RWPE2 (cell line): ENCODE data around the gene SCLY.

ENCODE experiments used
- ATAC-seq: fragments of 200-7000 bp; cut with Tn5 transposase; 3 replicates; pipeline ENCODE4 v1.9.1; 2021; ENCODE audit warnings: low read depth
- DNase-seq: peaks from one replicate; pipeline ENCODE4 v3.0.0-alpha.2; 2020; ENCODE audit warnings: low spot score
- H3K27ac ChIP-seq: fragments of 450-650 bp; 2 replicates; pipeline ENCODE4 v1.5.1; 2017; ENCODE audit warnings: mild to moderate bottlenecking; ENCODE audit not compliant: poor library complexity, severe bottlenecking
- H3K27me3 ChIP-seq: fragments of 250-450 bp; sonication (Bioruptor Pico); 2 replicates; pipeline ENCODE4 v1.5.1; 2021; ENCODE audit warnings: mild to moderate bottlenecking, moderate library complexity; ENCODE audit not compliant: insufficient read depth, poor library complexity, severe bottlenecking
- H3K36me3 ChIP-seq: fragments of 250-450 bp; sonication (Bioruptor Pico); 2 replicates; pipeline ENCODE4 v1.5.1; 2020; ENCODE audit warnings: low read depth, mild to moderate bottlenecking, moderate library complexity
- H3K4me1 ChIP-seq: fragments of 250-450 bp; sonication (Bioruptor Pico); 2 replicates; pipeline ENCODE4 v1.5.1; 2021; ENCODE audit warnings: mild to moderate bottlenecking, moderate library complexity; ENCODE audit not compliant: insufficient read depth, poor library complexity, severe bottlenecking
- H3K4me3 ChIP-seq: fragments of 250-450 bp; sonication (Bioruptor Pico); 2 replicates; pipeline ENCODE4 v1.5.1; 2021; ENCODE audit warnings: mild to moderate bottlenecking, moderate library complexity; ENCODE audit not compliant: severe bottlenecking
- H3K9me3 ChIP-seq: fragments of 250-450 bp; sonication (Bioruptor Pico); 2 replicates; pipeline ENCODE4 v1.5.1; 2021; ENCODE audit warnings: mild to moderate bottlenecking, moderate library complexity; ENCODE audit not compliant: severe bottlenecking
- TF ChIP-seq, protein P1 (sequence below): fragments of 450-650 bp; IDR thresholded peaks from one replicate; pipeline ENCODE4 v1.5.1; 2017; ENCODE audit warnings: mild to moderate bottlenecking, moderate library complexity; ENCODE audit not compliant: poor library complexity, severe bottlenecking

The SCLY gene

DNA sequence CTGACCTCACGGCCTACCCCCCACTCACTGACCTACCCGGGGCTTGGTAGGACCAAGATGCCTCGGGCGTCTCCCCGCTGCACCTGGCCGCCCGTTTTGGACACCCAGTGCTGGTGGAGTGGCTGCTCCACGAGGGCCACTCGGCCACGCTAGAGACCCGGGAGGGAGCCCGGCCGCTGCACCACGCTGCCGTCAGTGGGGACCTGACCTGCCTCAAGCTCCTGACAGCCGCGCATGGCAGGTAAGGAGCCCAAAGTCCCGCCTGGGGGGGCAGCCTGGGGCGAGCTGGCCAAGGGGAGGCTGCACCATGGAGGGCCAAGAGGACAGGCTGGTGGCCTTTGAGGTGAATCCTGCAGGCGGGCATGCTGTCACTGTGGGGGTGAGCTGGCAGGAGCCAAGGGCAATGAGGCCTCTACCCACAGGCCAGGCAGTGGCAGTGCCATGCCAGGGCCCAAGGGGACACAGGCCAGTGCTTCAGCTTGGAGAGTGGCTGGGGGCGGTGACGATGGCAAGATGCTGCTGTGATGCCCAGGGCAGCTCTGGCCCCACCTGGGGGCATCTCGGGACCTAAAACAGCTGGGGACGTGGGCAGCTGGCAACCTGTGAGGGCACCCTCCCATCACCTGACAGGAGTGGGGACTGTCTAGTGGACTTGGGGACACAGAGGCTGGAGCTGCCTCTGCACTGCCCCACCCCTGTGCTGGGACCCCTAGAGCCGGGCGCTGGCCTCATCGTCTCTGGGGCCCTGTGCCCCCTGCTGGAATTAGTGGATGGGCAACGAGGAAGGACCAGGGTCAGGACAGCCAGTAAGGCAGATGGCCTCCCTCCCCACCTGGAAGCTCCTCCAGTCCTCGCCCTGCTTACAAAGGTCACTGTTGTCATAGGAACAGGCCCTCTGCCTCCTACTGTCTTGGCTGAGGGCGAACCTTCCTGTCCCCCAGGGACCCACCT lies 41.4 kb downstream of the SCLY start:
- no peaks in the 10 kb centered on the region for H3K27me3 ChIP-seq
- H3K4me1 ChIP-seq = no peaks in the 10 kb centered on the region
- ATAC-seq = no peak
- no peak overlapping the region for H3K4me3 ChIP-seq
- TF ChIP-seq, protein P1, sequence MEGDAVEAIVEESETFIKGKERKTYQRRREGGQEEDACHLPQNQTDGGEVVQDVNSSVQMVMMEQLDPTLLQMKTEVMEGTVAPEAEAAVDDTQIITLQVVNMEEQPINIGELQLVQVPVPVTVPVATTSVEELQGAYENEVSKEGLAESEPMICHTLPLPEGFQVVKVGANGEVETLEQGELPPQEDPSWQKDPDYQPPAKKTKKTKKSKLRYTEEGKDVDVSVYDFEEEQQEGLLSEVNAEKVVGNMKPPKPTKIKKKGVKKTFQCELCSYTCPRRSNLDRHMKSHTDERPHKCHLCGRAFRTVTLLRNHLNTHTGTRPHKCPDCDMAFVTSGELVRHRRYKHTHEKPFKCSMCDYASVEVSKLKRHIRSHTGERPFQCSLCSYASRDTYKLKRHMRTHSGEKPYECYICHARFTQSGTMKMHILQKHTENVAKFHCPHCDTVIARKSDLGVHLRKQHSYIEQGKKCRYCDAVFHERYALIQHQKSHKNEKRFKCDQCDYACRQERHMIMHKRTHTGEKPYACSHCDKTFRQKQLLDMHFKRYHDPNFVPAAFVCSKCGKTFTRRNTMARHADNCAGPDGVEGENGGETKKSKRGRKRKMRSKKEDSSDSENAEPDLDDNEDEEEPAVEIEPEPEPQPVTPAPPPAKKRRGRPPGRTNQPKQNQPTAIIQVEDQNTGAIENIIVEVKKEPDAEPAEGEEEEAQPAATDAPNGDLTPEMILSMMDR = no peak
- H3K9me3 ChIP-seq = no peaks in the 10 kb centered on the region
- peak; percentile 63 for DNase-seq
- no peaks in the 10 kb centered on the region for H3K36me3 ChIP-seq
- H3K27ac ChIP-seq = no peak overlapping the region

DNA sequence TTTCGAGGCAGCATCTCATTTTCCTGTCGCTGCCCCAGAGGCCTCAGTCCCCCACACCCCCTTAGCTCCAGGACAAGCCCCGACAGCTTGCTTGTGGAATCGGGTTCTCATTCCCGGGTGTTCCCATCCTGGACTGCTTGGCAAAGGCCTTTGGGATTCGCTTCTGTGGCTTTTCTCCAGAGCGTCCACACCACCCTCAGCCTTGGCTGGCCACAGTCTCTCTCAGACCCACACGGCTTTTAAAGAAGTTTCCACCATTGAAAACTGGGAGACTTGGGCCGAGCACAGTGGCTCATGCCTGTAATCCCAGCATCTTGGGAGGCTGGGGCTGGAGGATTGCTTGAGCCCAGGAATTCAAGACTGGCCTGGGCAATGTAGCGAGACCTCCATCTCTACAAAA lies 42.1 kb downstream of the SCLY start:
- no peak overlapping the region for H3K27ac ChIP-seq
- ATAC-seq (no peak), DNase-seq (peak; percentile 29)
- TF ChIP-seq, protein P1 = no peak
- no peaks in the 10 kb centered on the region for H3K27me3 ChIP-seq
- H3K4me1 ChIP-seq = no peaks in the 10 kb centered on the region
- H3K9me3 ChIP-seq = no peaks in the 10 kb centered on the region
- no peak overlapping the region for H3K4me3 ChIP-seq
- no peaks in the 10 kb centered on the region for H3K36me3 ChIP-seq

DNA sequence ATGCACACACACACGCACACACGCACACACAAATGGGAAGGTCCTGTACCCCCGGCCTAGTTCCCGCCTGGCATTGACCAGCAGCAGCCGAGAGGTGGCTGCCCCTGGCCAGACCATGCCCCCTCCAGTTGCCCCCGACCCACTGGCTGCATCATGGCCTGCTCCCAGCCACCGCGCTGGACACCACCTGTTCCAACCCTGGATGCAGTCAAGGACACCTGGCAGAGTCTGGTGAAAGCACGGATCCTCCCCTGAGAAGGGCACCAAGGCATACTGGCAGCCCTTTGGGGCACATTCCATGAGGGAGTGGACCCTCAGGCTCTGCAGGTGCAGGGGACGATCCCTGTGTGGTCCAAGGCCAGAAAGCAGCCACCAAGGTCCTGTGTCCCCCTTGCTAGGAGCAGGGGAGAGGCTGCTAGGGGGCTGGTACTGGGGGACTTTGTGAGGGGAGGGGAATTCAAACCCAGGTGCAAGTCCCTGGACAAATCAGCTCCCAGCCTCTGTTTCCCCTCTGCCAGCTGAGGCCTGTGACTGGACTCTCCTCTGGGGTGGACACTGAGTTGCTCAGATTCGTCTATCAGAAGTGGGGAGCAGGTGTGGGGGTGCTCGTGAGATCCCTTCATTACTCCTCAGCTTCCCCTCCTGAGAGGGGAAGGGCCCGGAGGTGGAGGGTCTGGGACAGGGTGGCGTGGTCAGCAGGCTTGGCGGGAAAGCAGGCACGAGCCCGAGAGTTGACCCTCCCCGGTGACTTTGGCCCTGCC lies 42.8 kb downstream of the SCLY start:
- Histone ChIP-seq H3K36me3 (no peaks in the 10 kb centered on the region), H3K4me3 (no peak overlapping the region), H3K27ac (no peak overlapping the region), H3K4me1 (no peaks in the 10 kb centered on the region), H3K27me3 (no peaks in the 10 kb centered on the region), H3K9me3 (no peaks in the 10 kb centered on the region)
- DNase-seq = peak; percentile 59
- TF ChIP-seq, protein P1 = no peak
- ATAC-seq = no peak

DNA sequence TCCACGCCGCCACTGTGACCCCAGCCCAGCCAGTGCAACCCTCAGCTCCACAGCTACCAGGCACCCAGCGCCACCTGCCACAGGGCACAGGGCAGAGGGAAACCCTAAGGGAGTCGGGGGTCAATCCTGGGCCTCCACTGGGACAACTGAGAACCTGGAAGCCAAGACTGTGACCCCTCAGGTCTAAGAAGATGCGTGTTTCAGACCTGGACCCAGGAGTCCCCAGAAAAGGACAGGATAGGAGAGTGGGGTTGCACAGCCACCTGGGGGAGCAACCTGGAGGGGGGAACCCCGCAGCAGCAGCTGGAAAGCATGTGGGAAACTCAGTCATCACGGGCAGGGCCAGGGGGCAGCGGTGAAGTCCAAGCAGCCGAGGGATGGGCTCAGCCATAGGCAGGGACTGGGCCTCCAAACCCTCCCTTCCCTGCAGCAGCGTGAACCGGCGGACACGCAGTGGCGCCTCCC lies 43.5 kb downstream of the SCLY start:
- Histone ChIP-seq H3K27ac (no peak overlapping the region), H3K9me3 (no peaks in the 10 kb centered on the region), H3K36me3 (no peaks in the 10 kb centered on the region), H3K4me1 (no peaks in the 10 kb centered on the region), H3K27me3 (no peaks in the 10 kb centered on the region), H3K4me3 (no peak overlapping the region)
- TF ChIP-seq, protein P1 = no peak
- DNase-seq = no peak
- no peak for ATAC-seq
